HepG2 (cell line): ENCODE data around the gene SPTBN2. TPM values are rescaled to one million over a fixed set of nuclear protein-coding genes. Genes with fewer than 3 reads are reported as not detected.
A peak's percentile ranks its signal among the peaks of the same experiment; 100 is the strongest.

Experiments
- CENPT ChIP-seq: sonication (generic); formaldehyde crosslinking; IDR thresholded peaks from 2 replicates; pipeline ENCODE4 v1.8.0; 2022; ENCODE audit warnings: low read depth, mild to moderate bottlenecking, moderate library complexity, missing genetic modification reagents
- GATA4 ChIP-seq: sonication (generic); IDR thresholded peaks from 2 replicates; pipeline ENCODE4 v1.6.1; 2016; ENCODE audit warnings: antibody characterized with exemption, low read depth, borderline replicate concordance
- HDAC1 ChIP-seq: sonication (generic); formaldehyde crosslinking; IDR thresholded peaks from 2 replicates; pipeline ENCODE4 v1.5.1; 2020; ENCODE audit warnings: mild to moderate bottlenecking, missing genetic modification reagents
- HIC2 ChIP-seq: sonication (generic); formaldehyde crosslinking; IDR thresholded peaks from 2 replicates; pipeline ENCODE4 v1.9.0; 2022; ENCODE audit warnings: low read depth, missing genetic modification reagents
- PLSCR1 ChIP-seq: sonication (generic); formaldehyde crosslinking; IDR thresholded peaks from 2 replicates; pipeline ENCODE4 v1.5.0; 2020; ENCODE audit warnings: missing genetic modification reagents, mild to moderate bottlenecking, borderline replicate concordance
- PRDM15 ChIP-seq: sonication (generic); formaldehyde crosslinking; IDR thresholded peaks from 2 replicates; pipeline ENCODE4 v1.4.0; 2020; ENCODE audit warnings: missing genetic modification reagents
- SNAI1 ChIP-seq: sonication (generic); formaldehyde crosslinking; IDR thresholded peaks from 2 replicates; pipeline ENCODE4 v1.5.0; 2020; ENCODE audit warnings: mild to moderate bottlenecking, missing genetic modification reagents, borderline replicate concordance
- SP1 ChIP-seq, 2 experiments: fragments of 450-650 bp in 1 of 2; sonication (generic) in 1 of 2; formaldehyde crosslinking in 1 of 2; IDR thresholded peaks; 2 replicates each; pipeline versions ENCODE4 v1.4.0 to v1.6.1; 2016 to 2020; ENCODE audit warnings: missing genetic modification reagents in 1 of 2
- ZNF263 ChIP-seq: sonication (generic); formaldehyde crosslinking; IDR thresholded peaks from 2 replicates; pipeline ENCODE4 v1.4.0; 2020; ENCODE audit warnings: missing genetic modification reagents
- ZNF296 ChIP-seq: sonication (generic); formaldehyde crosslinking; conservative IDR thresholded peaks from 2 replicates; pipeline ENCODE4 v1.5.0; 2020; ENCODE audit warnings: mild to moderate bottlenecking, missing genetic modification reagents
- ZNF563 ChIP-seq: sonication (generic); formaldehyde crosslinking; IDR thresholded peaks from 2 replicates; pipeline ENCODE4 v1.8.0; 2022; ENCODE audit warnings: mild to moderate bottlenecking, moderate library complexity, missing genetic modification reagents
- ZNF574 ChIP-seq: sonication (generic); formaldehyde crosslinking; IDR thresholded peaks from 2 replicates; pipeline ENCODE4 v1.4.0; 2020; ENCODE audit warnings: missing genetic modification reagents
- ZXDC ChIP-seq: sonication (generic); formaldehyde crosslinking; IDR thresholded peaks from 2 replicates; pipeline ENCODE4 v1.5.0; 2020; ENCODE audit warnings: mild to moderate bottlenecking, missing genetic modification reagents
- polyA plus RNA-seq, 8 experiments: library from polyadenylated mRNA; depleted of rRNA in 3 of 8; stranded (reverse) in 7 of 8; unstranded in 1 of 8; fragments of >200 nt; fragmentation: Illumina TruSeq in 4 of 8; extraction: Trizol in 4 of 8; gene quantifications; 2 replicates each; pipeline versions ENCODE4 v1.2.1 to v1.2.3, GENCODE V29; 2011 to 2016; ENCODE audit warnings: low read depth in 4 of 8, missing spikeins in 1 of 8, mixed read lengths in 1 of 8; ENCODE audit not compliant: insufficient read depth in 1 of 8
- total RNA-seq, 5 experiments: library from RNA; depleted of rRNA; stranded (reverse); fragments of >200 nt; fragmentation: Illumina TruSeq; extraction: Trizol; gene quantifications; 2 replicates each; pipeline ENCODE4 v1.2.3, GENCODE V29; 2016; ENCODE audit warnings: low read depth in 1 of 5

Gene SPTBN2
- total and polyA plus RNA-seq, 2 of the 13 experiments (the other 11 are each of a cell fraction or from before 2014, with no cell fraction given), result 0.65 to 4.0 TPM

GRCh38 chr11:66744485-66745355, 15.7 kb upstream of the SPTBN2 start (continued):
- TF ChIP-seq ZXDC (CRISPR knock-in tag) (peak; percentile 74; the same call in 1 of the 2 replicates), CENPT (CRISPR knock-in tag) (no peak), HDAC1 (peak; percentile 77), PRDM15 (CRISPR knock-in tag) (0 out of 2 replicates have a peak, but pooled peaks have one; percentile 13), PLSCR1 (0 out of 2 replicates have a peak, but pooled peaks have one; percentile 39), GATA4 (peak; percentile 28; the same call in 1 of the 2 replicates), ZNF563 (peak; percentile 74), ZNF263 (CRISPR knock-in tag) (no peak), ZNF296 (CRISPR knock-in tag) (no peak), HIC2 (CRISPR knock-in tag) (0 out of 2 replicates have a peak, but pooled peaks have one; percentile 17), ZNF574 (CRISPR knock-in tag) (peak; percentile 33), SP1 (IDR thresholded peaks at IDR 0.05) (no peak), SP1 (CRISPR knock-in tag; IDR thresholded peaks at IDR 0.05) (0 out of 2 replicates have a peak, but pooled peaks have one; percentile 17), SNAI1 (0 out of 2 replicates have a peak, but pooled peaks have one; percentile 10)
